ENCODE results near the gene C1QTNF9.
"Not testable (repeated sequence)": the region's sequence is repeated elsewhere in the genome, so short reads cannot be mapped to it uniquely, and the experiment has no call there.

Gene C1QTNF9

GRCh38 chr13:24318878-24319277, 9.5 kb downstream of the C1QTNF9 start:
- H3K4me1 ChIP-seq (ENCODE audit: control insufficient read depth in 2 of 2, insufficient read depth in 2 of 2, low read length in 2 of 2); H3K27me3 ChIP-seq (ENCODE audit: control insufficient read depth in 2 of 2, insufficient read depth in 2 of 2, low read length in 2 of 2); H3K4me3 ChIP-seq (ENCODE audit: low read length in 2 of 2); H3K36me3 ChIP-seq (ENCODE audit: control insufficient read depth in 2 of 2, insufficient read depth in 2 of 2, low read length in 2 of 2); H3K27ac ChIP-seq (ENCODE audit: low read depth in 2 of 2, low read length in 2 of 2); H3K9me3 ChIP-seq (ENCODE audit: control insufficient read depth in 2 of 2, low read length in 2 of 2); H3K9ac ChIP-seq (ENCODE audit: low read depth in 1 of 2, low read length in 2 of 2): not testable (repeated sequence)

DNA sequence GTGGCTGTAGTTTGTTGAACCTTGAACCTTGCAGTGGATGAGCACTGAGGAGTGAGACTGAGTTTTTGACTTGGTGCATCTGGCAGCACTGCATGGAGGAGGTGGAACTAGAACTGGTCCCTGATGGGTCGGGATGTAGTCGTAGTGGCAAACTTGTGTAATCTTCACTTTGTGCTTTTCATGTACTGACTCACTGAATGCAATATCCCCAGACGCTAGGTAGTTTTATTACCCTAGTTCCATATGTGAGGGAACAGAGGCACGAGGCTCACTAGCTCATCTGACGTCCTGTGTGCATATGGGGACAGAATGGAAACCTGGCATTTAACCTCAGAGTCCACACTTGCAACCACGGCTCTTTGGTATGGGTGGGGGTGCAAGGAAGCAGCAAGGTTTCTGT, 10.3 kb downstream of the C1QTNF9 start:
- not testable (repeated sequence) for H3K4me1 ChIP-seq (ENCODE audit: control insufficient read depth in 2 of 2, insufficient read depth in 2 of 2, low read length in 2 of 2); H3K9me3 ChIP-seq (ENCODE audit: control insufficient read depth in 2 of 2, low read length in 2 of 2); H3K27ac ChIP-seq (ENCODE audit: low read depth in 2 of 2, low read length in 2 of 2); H3K36me3 ChIP-seq (ENCODE audit: control insufficient read depth in 2 of 2, insufficient read depth in 2 of 2, low read length in 2 of 2); H3K4me3 ChIP-seq (ENCODE audit: low read length in 2 of 2); H3K9ac ChIP-seq (ENCODE audit: low read depth in 1 of 2, low read length in 2 of 2); H3K27me3 ChIP-seq (ENCODE audit: control insufficient read depth in 2 of 2, insufficient read depth in 2 of 2, low read length in 2 of 2)

- not testable (repeated sequence) for H3K27me3 ChIP-seq (ENCODE audit: control insufficient read depth in 2 of 2, insufficient read depth in 2 of 2, low read length in 2 of 2); H3K9ac ChIP-seq (ENCODE audit: low read depth in 1 of 2, low read length in 2 of 2); H3K9me3 ChIP-seq (ENCODE audit: control insufficient read depth in 2 of 2, low read length in 2 of 2); H3K36me3 ChIP-seq (ENCODE audit: control insufficient read depth in 2 of 2, insufficient read depth in 2 of 2, low read length in 2 of 2); H3K27ac ChIP-seq (ENCODE audit: low read depth in 2 of 2, low read length in 2 of 2); H3K4me3 ChIP-seq (ENCODE audit: low read length in 2 of 2); H3K4me1 ChIP-seq (ENCODE audit: control insufficient read depth in 2 of 2, insufficient read depth in 2 of 2, low read length in 2 of 2)
Observed at GRCh38 chr13:24321416-24321815, 12.0 kb downstream of the C1QTNF9 start.

GRCh38 chr13:24322470-24322869, 13.1 kb downstream of the C1QTNF9 start:
- H3K27me3 ChIP-seq (ENCODE audit: control insufficient read depth in 2 of 2, insufficient read depth in 2 of 2, low read length in 2 of 2); H3K9me3 ChIP-seq (ENCODE audit: control insufficient read depth in 2 of 2, low read length in 2 of 2); H3K4me3 ChIP-seq (ENCODE audit: low read length in 2 of 2); H3K4me1 ChIP-seq (ENCODE audit: control insufficient read depth in 2 of 2, insufficient read depth in 2 of 2, low read length in 2 of 2); H3K9ac ChIP-seq (ENCODE audit: low read depth in 1 of 2, low read length in 2 of 2); H3K36me3 ChIP-seq (ENCODE audit: control insufficient read depth in 2 of 2, insufficient read depth in 2 of 2, low read length in 2 of 2); H3K27ac ChIP-seq (ENCODE audit: low read depth in 2 of 2, low read length in 2 of 2): not testable (repeated sequence)

DNA sequence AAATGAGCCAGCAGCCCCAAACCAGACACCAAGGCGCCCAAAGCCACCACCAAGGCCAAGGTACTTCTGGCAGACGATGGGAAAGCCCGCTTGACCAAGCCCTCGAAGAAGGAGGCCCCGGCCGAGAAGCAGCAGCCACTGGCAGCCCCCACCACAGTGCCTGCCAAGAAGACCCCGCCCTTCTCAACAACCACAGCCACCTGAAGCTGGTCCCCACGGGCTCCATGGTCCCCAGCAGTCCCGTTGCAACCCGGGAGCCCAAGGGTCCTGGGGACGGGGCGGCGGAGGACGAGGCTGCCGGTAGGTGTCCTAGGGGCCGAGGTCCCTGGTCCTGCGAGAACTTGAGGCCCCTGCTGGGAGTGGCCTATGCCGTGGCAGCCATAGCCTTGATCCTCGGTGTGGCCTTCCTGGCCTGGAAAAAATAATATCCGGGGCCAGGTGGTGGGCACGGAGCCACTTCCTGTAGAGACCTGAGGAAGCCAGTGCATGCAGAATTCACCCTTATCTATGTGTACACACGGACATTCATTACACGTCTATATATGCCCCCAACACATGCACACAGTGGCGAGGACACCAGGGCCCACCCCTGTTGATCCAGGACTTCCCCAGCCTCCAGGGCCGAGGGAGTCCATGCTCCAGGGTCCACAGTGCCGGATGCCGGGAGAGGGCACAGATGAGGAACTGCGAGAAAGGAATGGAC, 13.8 kb downstream of the C1QTNF9 start:
- Histone ChIP-seq H3K9me3 (ENCODE audit: control insufficient read depth in 2 of 2, low read length in 2 of 2) (no peaks in the 10 kb centered on the region), H3K27ac (ENCODE audit: low read depth in 2 of 2, low read length in 2 of 2) (peak overlapping the region; percentile 43 to 45)

GRCh38 chr13:24323739-24324075, 14.3 kb downstream of the C1QTNF9 start:
- Histone ChIP-seq H3K9ac (ENCODE audit: low read depth in 1 of 2, low read length in 2 of 2) (no peak overlapping the region), H3K36me3 (ENCODE audit: control insufficient read depth in 2 of 2, insufficient read depth in 2 of 2, low read length in 2 of 2) (no peaks in the 10 kb centered on the region), H3K4me3 (ENCODE audit: low read length in 2 of 2) (peak overlapping the region; percentile 20 to 22), H3K9me3 (ENCODE audit: control insufficient read depth in 2 of 2, low read length in 2 of 2) (no peaks in the 10 kb centered on the region), H3K27ac (ENCODE audit: low read depth in 2 of 2, low read length in 2 of 2) (peak overlapping the region; percentile 43 to 45), H3K4me1 (ENCODE audit: control insufficient read depth in 2 of 2, insufficient read depth in 2 of 2, low read length in 2 of 2) (peaks cover 3 to 8% of the 10 kb centered on the region in 2 donors), H3K27me3 (ENCODE audit: control insufficient read depth in 2 of 2, insufficient read depth in 2 of 2, low read length in 2 of 2) (no peaks in the 10 kb centered on the region)

More for the DNA sequence above, 13.8 kb downstream of the C1QTNF9 start:
- H3K9ac ChIP-seq (ENCODE audit: low read depth in 1 of 2, low read length in 2 of 2): no peak overlapping the region
- no peaks in the 10 kb centered on the region for H3K36me3 ChIP-seq (ENCODE audit: control insufficient read depth in 2 of 2, insufficient read depth in 2 of 2, low read length in 2 of 2)
- H3K27me3 ChIP-seq (ENCODE audit: control insufficient read depth in 2 of 2, insufficient read depth in 2 of 2, low read length in 2 of 2): no peaks in the 10 kb centered on the region
- peak overlapping the region; percentile 20 to 22 for H3K4me3 ChIP-seq (ENCODE audit: low read length in 2 of 2)
- H3K4me1 ChIP-seq (ENCODE audit: control insufficient read depth in 2 of 2, insufficient read depth in 2 of 2, low read length in 2 of 2): peaks cover 3 to 8% of the 10 kb centered on the region in 2 donors

GRCh38 chr13:24327598-24327997, 18.2 kb downstream of the C1QTNF9 start:
- not testable (repeated sequence) for H3K27me3 ChIP-seq (ENCODE audit: control insufficient read depth in 2 of 2, insufficient read depth in 2 of 2, low read length in 2 of 2)

DNA sequence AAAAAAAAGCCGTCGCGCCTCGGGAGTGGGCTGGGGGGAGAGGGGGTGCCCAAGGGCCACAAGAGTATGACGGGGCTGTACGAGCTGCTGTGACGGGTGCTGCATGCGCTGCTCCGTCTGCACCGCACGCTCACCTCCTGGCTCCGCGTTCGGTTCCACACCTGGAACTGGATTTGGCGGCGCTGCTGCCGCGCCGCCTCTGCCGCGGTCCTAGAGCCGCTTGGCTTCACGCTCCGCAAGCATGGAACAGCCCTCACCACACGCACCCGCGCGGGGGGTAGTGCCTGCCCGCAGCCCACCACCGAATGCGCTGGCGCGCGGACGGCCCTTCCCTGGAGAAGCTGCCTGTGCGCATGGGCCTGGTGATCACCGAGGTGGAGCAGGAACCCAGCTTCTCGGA, 18.8 kb downstream of the C1QTNF9 start:
- Histone ChIP-seq H3K4me1 (ENCODE audit: control insufficient read depth in 2 of 2, insufficient read depth in 2 of 2, low read length in 2 of 2) (peaks cover 1 to 7% of the 10 kb centered on the region in 2 donors), H3K27me3 (ENCODE audit: control insufficient read depth in 2 of 2, insufficient read depth in 2 of 2, low read length in 2 of 2) (no peaks in the 10 kb centered on the region), H3K36me3 (ENCODE audit: control insufficient read depth in 2 of 2, insufficient read depth in 2 of 2, low read length in 2 of 2) (no peaks in the 10 kb centered on the region), H3K9me3 (ENCODE audit: control insufficient read depth in 2 of 2, low read length in 2 of 2) (no peaks in the 10 kb centered on the region), H3K4me3 (ENCODE audit: low read length in 2 of 2) (peak overlapping the region in 1 of 2 donors; percentile 37), H3K9ac (ENCODE audit: low read depth in 1 of 2, low read length in 2 of 2) (no peak overlapping the region), H3K27ac (ENCODE audit: low read depth in 2 of 2, low read length in 2 of 2) (no peak overlapping the region)

More at GRCh38 chr13:24327598-24327997, 18.2 kb downstream of the C1QTNF9 start:
- H3K4me1 ChIP-seq (ENCODE audit: control insufficient read depth in 2 of 2, insufficient read depth in 2 of 2, low read length in 2 of 2); H3K9me3 ChIP-seq (ENCODE audit: control insufficient read depth in 2 of 2, low read length in 2 of 2); H3K27ac ChIP-seq (ENCODE audit: low read depth in 2 of 2, low read length in 2 of 2); H3K4me3 ChIP-seq (ENCODE audit: low read length in 2 of 2); H3K36me3 ChIP-seq (ENCODE audit: control insufficient read depth in 2 of 2, insufficient read depth in 2 of 2, low read length in 2 of 2); H3K9ac ChIP-seq (ENCODE audit: low read depth in 1 of 2, low read length in 2 of 2): not testable (repeated sequence)

DNA sequence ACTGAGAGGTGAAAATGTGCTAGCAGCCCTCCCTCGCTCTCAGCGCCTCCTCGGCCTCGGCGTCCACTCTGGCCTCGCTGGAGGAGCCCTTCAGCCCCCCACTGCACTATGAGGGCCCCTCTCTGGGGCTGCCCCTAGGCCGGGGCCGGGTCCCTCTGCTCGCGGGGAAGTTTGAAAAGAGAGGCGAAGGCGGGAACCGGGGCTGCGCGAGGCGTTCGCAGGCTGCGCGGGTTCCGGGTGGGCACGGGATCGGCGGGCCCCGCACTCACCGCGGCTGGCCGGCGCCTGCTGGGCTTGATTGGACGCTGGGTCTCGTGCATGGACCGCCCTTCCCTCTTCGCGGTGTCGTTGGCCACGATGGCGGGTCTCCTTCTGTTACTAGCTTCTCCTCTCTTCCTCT, 29.3 kb downstream of the C1QTNF9 start:
- Histone ChIP-seq H3K9me3 (ENCODE audit: control insufficient read depth in 2 of 2, low read length in 2 of 2) (no peaks in the 10 kb centered on the region), H3K27ac (ENCODE audit: low read depth in 2 of 2, low read length in 2 of 2) (no peak overlapping the region), H3K36me3 (ENCODE audit: control insufficient read depth in 2 of 2, insufficient read depth in 2 of 2, low read length in 2 of 2) (no peaks in the 10 kb centered on the region), H3K9ac (ENCODE audit: low read depth in 1 of 2, low read length in 2 of 2) (no peak overlapping the region), H3K4me1 (ENCODE audit: control insufficient read depth in 2 of 2, insufficient read depth in 2 of 2, low read length in 2 of 2) (no peaks in the 10 kb centered on the region), H3K27me3 (ENCODE audit: control insufficient read depth in 2 of 2, insufficient read depth in 2 of 2, low read length in 2 of 2) (no peaks in the 10 kb centered on the region), H3K4me3 (ENCODE audit: low read length in 2 of 2) (no peak overlapping the region)

DNA sequence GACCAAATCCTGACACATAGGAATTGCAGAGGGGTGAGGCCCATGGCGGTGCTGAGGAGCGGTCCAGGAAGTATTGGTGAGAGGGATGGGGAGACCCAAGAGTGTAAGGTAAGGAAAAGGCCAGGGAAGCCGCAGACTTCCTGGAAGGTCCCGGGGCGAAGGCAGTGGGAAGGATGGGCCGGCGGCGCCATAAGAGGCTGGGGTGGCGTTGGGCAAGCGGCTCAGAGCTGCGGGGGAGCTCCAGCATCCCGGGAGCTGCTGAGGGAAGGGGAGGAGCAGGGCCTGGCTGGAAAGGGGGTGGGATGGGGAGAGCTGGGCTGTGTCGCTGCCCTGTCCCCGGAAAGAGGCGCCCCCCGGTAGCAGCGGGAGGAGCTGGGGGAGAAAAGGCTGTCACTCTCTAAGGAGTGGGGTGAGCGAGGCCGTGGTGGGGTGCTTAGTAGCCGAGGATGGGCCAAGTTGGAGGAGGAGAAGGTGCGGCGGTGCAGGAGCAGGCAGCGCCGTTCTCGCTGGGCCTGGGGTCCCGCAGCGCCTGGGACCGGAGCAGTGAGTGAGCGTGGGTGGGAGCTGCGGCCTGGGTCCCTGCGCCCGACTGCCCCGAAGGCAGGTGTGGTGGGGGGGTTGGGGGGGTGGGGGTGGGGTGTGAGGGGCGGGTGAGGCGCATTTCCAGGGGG, 30.7 kb downstream of the C1QTNF9 start:
- Histone ChIP-seq H3K9ac (ENCODE audit: low read depth in 1 of 2, low read length in 2 of 2) (no peak overlapping the region), H3K4me1 (ENCODE audit: control insufficient read depth in 2 of 2, insufficient read depth in 2 of 2, low read length in 2 of 2) (no peaks in the 10 kb centered on the region), H3K4me3 (ENCODE audit: low read length in 2 of 2) (no peak overlapping the region), H3K36me3 (ENCODE audit: control insufficient read depth in 2 of 2, insufficient read depth in 2 of 2, low read length in 2 of 2) (no peaks in the 10 kb centered on the region), H3K27ac (ENCODE audit: low read depth in 2 of 2, low read length in 2 of 2) (no peak overlapping the region), H3K9me3 (ENCODE audit: control insufficient read depth in 2 of 2, low read length in 2 of 2) (no peaks in the 10 kb centered on the region), H3K27me3 (ENCODE audit: control insufficient read depth in 2 of 2, insufficient read depth in 2 of 2, low read length in 2 of 2) (no peaks in the 10 kb centered on the region)
